ENCODE data around the gene RPL29. TPM values are rescaled to one million over a fixed set of nuclear protein-coding genes. Genes with fewer than 3 reads are reported as not detected.

RPL29 gene
- total and polyA plus RNA-seq, 2 of the 13 experiments (the other 11 are each of a cell fraction or from before 2014, with no cell fraction given): 1,348 to 2,263 TPM

GRCh38 chr3:52039846-52040245, 44.2 kb upstream of the RPL29 start (continued):
- TF ChIP-seq POGK (CRISPR knock-in tag; conservative IDR thresholded peaks at IDR 0.05): 0 out of 2 replicates have a peak, but pooled peaks have one; percentile 42
- TF ChIP-seq HOXA9 (CRISPR knock-in tag; IDR thresholded peaks at IDR 0.05; ENCODE audit: borderline replicate concordance): no peak
- TF ChIP-seq UBTF (CRISPR knock-in tag; IDR thresholded peaks at IDR 0.05): peak; percentile 80
- no peak for TF ChIP-seq LBX2 (CRISPR knock-in tag; IDR thresholded peaks at IDR 0.05; ENCODE audit: borderline replicate concordance)
- TF ChIP-seq RARA (CRISPR knock-in tag; IDR thresholded peaks at IDR 0.05): peak; percentile 28; the same call in 1 of the 2 replicates
- TF ChIP-seq SRSF9 (IDR thresholded peaks at IDR 0.05; ENCODE audit: borderline replicate concordance, insufficient read depth, low read depth, low read length, poor library complexity, severe bottlenecking): no peak
- peak; percentile 56; the same call in 1 of the 2 replicates for TF ChIP-seq ZNF281 (CRISPR knock-in tag; IDR thresholded peaks at IDR 0.05; ENCODE audit: borderline replicate concordance)
- peak; percentile 72 for TF ChIP-seq ATF3 (CRISPR knock-in tag; IDR thresholded peaks at IDR 0.05)
- TF ChIP-seq ZNF614 (CRISPR knock-in tag; IDR thresholded peaks at IDR 0.05; ENCODE audit: borderline replicate concordance): peak; percentile 38; the same call in 1 of the 2 replicates
- TF ChIP-seq SOX5 (CRISPR knock-in tag; IDR thresholded peaks at IDR 0.05; ENCODE audit: borderline replicate concordance): peak; percentile 99
- TF ChIP-seq HNF1A (IDR thresholded peaks at IDR 0.05; ENCODE audit: low read depth): no peak
- TF ChIP-seq HNF1A (CRISPR knock-in tag; IDR thresholded peaks at IDR 0.05; ENCODE audit: borderline replicate concordance): peak; percentile 51; the same call in 1 of the 2 replicates
- TF ChIP-seq CTCF (CRISPR knock-in tag; IDR thresholded peaks at IDR 0.05): peak; percentile 16; the same call in 1 of the 2 replicates
- peak; percentile 46 for TF ChIP-seq HNRNPLL (IDR thresholded peaks at IDR 0.05; ENCODE audit: low read depth, low read length, poor library complexity, severe bottlenecking)

Data from HepG2 (cell line).